Endodermal cell (in vitro differentiated cells): ENCODE data around the gene CCDC91. TPM values are rescaled to one million over a fixed set of nuclear protein-coding genes. Genes with fewer than 3 reads are reported as not detected.
A peak's percentile ranks its signal among the peaks of the same experiment; 100 is the strongest.

Source experiments
- DNase-seq: peaks from one replicate; pipeline ENCODE4 v3.0.0-alpha.2; 2017
- H3K27ac ChIP-seq: 2 replicates; pipeline ENCODE4 v1.5.1; 2013; ENCODE audit warnings: mild to moderate bottlenecking, low read depth, low read length, moderate library complexity
- H3K27me3 ChIP-seq: 2 replicates; pipeline ENCODE4 v1.6.1; 2013; ENCODE audit warnings: mild to moderate bottlenecking, low read length, moderate library complexity; ENCODE audit not compliant: insufficient read depth, control insufficient read depth, poor library complexity, severe bottlenecking
- H3K36me3 ChIP-seq: 2 replicates; pipeline ENCODE4 v1.7.0; 2013; ENCODE audit warnings: mild to moderate bottlenecking, low read length, moderate library complexity; ENCODE audit not compliant: control insufficient read depth, insufficient read depth
- H3K4me1 ChIP-seq: one replicate; pipeline ENCODE4 v1.7.0; 2013; ENCODE audit warnings: low read length; ENCODE audit not compliant: control insufficient read depth, insufficient read depth
- H3K4me3 ChIP-seq: 2 replicates; pipeline ENCODE4 v1.5.1; 2013; ENCODE audit warnings: mild to moderate bottlenecking, low read length, moderate library complexity
- H3K9ac ChIP-seq: 2 replicates; pipeline ENCODE4 v1.6.1; 2013; ENCODE audit warnings: mild to moderate bottlenecking, low read length, moderate library complexity; ENCODE audit not compliant: poor library complexity, severe bottlenecking; ENCODE audit errors: extremely low read depth
- H3K9me3 ChIP-seq: 2 replicates; pipeline ENCODE4 v1.6.1; 2013; ENCODE audit warnings: mild to moderate bottlenecking, low read length, moderate library complexity; ENCODE audit not compliant: control insufficient read depth
- H3K27ac Mint-ChIP-seq: 2 replicates; pipeline ENCODE4 v1.8.0; 2020; ENCODE audit warnings: mixed read lengths
- H3K27me3 Mint-ChIP-seq: 2 replicates; pipeline ENCODE4 v1.8.0; 2021; ENCODE audit warnings: mild to moderate bottlenecking, mixed read lengths; ENCODE audit not compliant: insufficient read depth
- H3K36me3 Mint-ChIP-seq: 2 replicates; pipeline ENCODE4 v1.8.0; 2020; ENCODE audit warnings: low read depth, mixed read lengths
- H3K4me1 Mint-ChIP-seq: 2 replicates; pipeline ENCODE4 v1.8.0; 2020; ENCODE audit warnings: mixed read lengths
- H3K4me3 Mint-ChIP-seq: 2 replicates; pipeline ENCODE4 v1.8.0; 2020; ENCODE audit warnings: mild to moderate bottlenecking, moderate library complexity, mixed read lengths
- H3K9me3 Mint-ChIP-seq: 2 replicates; pipeline ENCODE4 v1.8.0; 2020; ENCODE audit warnings: mild to moderate bottlenecking, mixed read lengths
- WGBS, 2 experiments: methylation state at CpG; one replicate each; pipeline versions ENCODE4 v1.1.5 to v1.1.7; 2013; ENCODE audit warnings: missing lambda C conversion rate in 2 of 2, mixed read lengths in 1 of 2; ENCODE audit not compliant: insufficient coverage in 1 of 2, insufficient read length in 1 of 2; 5-methylcytosine and 5-hydroxymethylcytosine counted together
- total RNA-seq, 2 donors: library from RNA; stranded (reverse); fragmentation: NEBNext Ultra II Directional in 1 of 2; extraction: Animal tissue kit (Norgen Biotek cat#: 25700) in 1 of 2; gene quantifications; 2 replicates in 1 of 2; 3 replicates in 1 of 2; pipeline ENCODE4 v1.2.1, GENCODE V29; 2021
- TF ChIP-seq, protein P1 (sequence below): fragments of 200-600 bp; sonication (generic); conservative IDR thresholded peaks from 2 replicates; pipeline ENCODE4 v1.5.0; 2021; ENCODE audit warnings: antibody characterized with exemption, mild to moderate bottlenecking

CCDC91 gene
- total RNA-seq, 2 donors from 2014 or later, result 25.3 to 45.7 TPM

DNA sequence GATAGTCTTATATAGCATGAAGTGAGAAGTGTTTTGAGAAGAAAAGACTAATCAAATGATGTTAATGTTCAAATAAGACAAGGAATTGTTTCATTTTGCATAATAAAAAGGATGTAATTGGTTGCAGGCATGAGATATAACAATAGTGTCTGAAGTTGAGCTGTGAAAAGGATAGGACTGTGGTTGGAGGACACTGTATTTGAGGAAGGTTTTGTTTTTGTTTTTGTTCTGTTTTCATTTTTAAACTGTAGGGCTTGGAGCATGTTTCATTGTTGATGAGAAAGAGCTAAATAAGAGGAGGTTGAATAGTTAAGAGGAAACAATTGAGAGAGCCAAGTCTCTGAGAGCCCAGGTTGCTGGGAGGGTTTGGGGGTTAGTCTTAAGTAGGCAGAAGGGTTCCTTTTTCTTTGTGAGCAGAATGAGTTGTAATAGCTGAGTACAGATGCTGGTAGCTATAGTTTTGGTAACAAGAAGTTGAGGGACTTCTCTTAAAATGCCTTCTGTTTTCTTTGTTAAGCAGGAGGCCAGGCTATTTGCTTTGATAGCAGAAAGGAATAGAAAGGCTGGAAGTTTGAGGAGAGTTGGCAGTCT, 58.4 kb downstream of the CCDC91 start:
- Mint-ChIP-seq H3K4me3 (no peak overlapping the region), H3K27ac (peak overlapping the region; percentile 49), H3K27me3 (no peaks in the 10 kb centered on the region), H3K9me3 (peaks cover 4% of the 10 kb centered on the region), H3K36me3 (no peaks in the 10 kb centered on the region), H3K4me1 (peaks cover 24% of the 10 kb centered on the region)
- DNase-seq, result no peak
- no peak overlapping the region for H3K27ac ChIP-seq
- no peaks in the 10 kb centered on the region for H3K27me3 ChIP-seq
- no peaks in the 10 kb centered on the region for H3K9me3 ChIP-seq
- no peak overlapping the region for H3K9ac ChIP-seq
- H3K4me1 ChIP-seq, result no peaks in the 10 kb centered on the region
- H3K4me3 ChIP-seq, result no peak overlapping the region
- TF ChIP-seq, protein P1, sequence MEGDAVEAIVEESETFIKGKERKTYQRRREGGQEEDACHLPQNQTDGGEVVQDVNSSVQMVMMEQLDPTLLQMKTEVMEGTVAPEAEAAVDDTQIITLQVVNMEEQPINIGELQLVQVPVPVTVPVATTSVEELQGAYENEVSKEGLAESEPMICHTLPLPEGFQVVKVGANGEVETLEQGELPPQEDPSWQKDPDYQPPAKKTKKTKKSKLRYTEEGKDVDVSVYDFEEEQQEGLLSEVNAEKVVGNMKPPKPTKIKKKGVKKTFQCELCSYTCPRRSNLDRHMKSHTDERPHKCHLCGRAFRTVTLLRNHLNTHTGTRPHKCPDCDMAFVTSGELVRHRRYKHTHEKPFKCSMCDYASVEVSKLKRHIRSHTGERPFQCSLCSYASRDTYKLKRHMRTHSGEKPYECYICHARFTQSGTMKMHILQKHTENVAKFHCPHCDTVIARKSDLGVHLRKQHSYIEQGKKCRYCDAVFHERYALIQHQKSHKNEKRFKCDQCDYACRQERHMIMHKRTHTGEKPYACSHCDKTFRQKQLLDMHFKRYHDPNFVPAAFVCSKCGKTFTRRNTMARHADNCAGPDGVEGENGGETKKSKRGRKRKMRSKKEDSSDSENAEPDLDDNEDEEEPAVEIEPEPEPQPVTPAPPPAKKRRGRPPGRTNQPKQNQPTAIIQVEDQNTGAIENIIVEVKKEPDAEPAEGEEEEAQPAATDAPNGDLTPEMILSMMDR, result no peak
- no peaks in the 10 kb centered on the region for H3K36me3 ChIP-seq

DNA sequence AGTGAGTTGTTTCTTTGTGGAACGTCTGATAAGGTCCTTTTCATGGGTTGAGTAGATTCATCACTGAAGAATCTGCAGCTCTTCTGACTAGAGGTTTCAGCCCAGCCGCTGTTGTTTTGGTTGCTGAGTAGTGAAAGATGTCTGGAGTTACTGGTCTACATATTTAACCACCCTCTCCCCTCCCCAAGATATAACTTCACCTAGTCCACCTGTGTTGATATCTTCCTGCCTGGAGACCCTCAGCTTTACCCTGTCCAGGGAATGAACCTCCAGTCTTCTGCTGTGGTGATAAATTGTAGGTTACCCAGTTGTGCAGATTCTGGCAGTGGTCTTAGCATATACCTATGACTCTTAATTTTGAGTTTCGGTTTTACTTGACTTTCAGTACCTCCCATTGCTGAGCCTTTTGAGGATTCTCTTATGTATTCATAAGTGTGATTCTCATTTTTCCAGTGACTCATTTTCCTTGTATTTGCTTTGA, 62.9 kb downstream of the CCDC91 start:
- Mint-ChIP-seq H3K27me3 (no peaks in the 10 kb centered on the region), H3K4me3 (no peak overlapping the region), H3K9me3 (no peaks in the 10 kb centered on the region), H3K27ac (peak overlapping the region; percentile 1), H3K4me1 (peaks cover 16% of the 10 kb centered on the region), H3K36me3 (no peaks in the 10 kb centered on the region)
- Histone ChIP-seq H3K36me3 (no peaks in the 10 kb centered on the region), H3K27ac (no peak overlapping the region), H3K4me1 (no peaks in the 10 kb centered on the region), H3K9me3 (no peaks in the 10 kb centered on the region), H3K27me3 (no peaks in the 10 kb centered on the region), H3K9ac (no peak overlapping the region), H3K4me3 (no peak overlapping the region)
- TF ChIP-seq, protein P1, result no peak
- DNase-seq, result no peak
- WGBS, 2 experiments, result 67 to 93% methylated on average over 1 to 2 of the region's 3 CpGs

DNA sequence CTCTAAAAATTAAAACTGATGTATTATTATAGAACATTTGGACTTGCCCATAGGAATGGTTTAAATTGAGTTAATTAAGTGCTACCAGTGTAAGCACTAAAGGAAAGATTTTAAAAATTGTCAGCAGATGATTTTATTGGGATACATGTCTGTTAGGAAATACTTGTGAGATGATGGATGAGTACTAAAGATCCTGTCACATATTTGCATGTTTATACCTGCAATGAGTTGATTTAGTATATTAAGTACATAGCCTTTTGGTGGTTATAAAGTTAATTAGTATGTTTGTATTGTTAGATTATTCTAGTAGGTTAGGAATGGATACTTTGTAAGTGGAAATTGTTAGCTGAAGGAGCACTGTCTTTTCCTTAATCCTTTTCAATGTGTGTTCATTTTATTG, 67.2 kb downstream of the CCDC91 start:
- peaks cover 4% of the 10 kb centered on the region for H3K36me3 Mint-ChIP-seq
- Histone ChIP-seq H3K9ac (no peak overlapping the region), H3K27me3 (no peaks in the 10 kb centered on the region), H3K9me3 (no peaks in the 10 kb centered on the region), H3K4me3 (no peak overlapping the region), H3K4me1 (peaks cover 4% of the 10 kb centered on the region), H3K27ac (no peak overlapping the region), H3K36me3 (no peaks in the 10 kb centered on the region)
- H3K27me3 Mint-ChIP-seq, result no peaks in the 10 kb centered on the region
- TF ChIP-seq, protein P1, result no peak
- no peak overlapping the region for H3K4me3 Mint-ChIP-seq
- H3K27ac Mint-ChIP-seq, result no peak overlapping the region
- peaks cover 20% of the 10 kb centered on the region for H3K4me1 Mint-ChIP-seq
- no peaks in the 10 kb centered on the region for H3K9me3 Mint-ChIP-seq
- no peak for DNase-seq
